IPS-18c (cell line): ENCODE measurements around the gene CELSR1.
"Not testable (repeated sequence)": the region's sequence is repeated elsewhere in the genome, so short reads cannot be mapped to it uniquely, and the experiment has no call there.

Experiments
- H3K4me3 ChIP-seq: 2 replicates; pipeline ENCODE4 v1.7.0; 2013; ENCODE audit warnings: low read depth, mild to moderate bottlenecking, low read length, moderate library complexity; ENCODE audit not compliant: insufficient read depth
- H3K9me3 ChIP-seq: one replicate; pipeline ENCODE4 v1.6.1; 2013; ENCODE audit warnings: mild to moderate bottlenecking, low read length, moderate library complexity; ENCODE audit not compliant: control insufficient read depth, insufficient read depth

The CELSR1 gene

DNA sequence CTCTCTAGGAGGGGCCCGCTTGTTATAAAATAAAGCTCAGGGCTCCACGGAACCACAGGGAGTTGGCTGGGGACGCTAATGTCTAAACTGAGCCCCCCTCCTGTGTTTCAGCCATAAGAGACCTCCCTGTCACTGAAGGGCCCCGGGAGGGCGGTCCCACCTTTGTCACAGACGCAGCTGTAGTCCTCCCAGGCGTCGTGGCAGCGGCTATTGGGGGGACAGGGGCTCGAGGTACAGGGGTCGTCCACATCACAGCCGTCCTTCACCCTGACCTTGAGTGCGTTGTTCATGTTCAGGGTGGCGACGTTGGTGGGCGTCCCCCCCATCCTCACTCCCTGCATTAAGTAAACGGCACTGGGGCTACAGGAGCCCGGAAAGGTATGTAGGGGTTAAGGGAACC lies 139.9 kb downstream of the CELSR1 start:
- H3K9me3 ChIP-seq: no peaks in the 10 kb centered on the region
- no peak overlapping the region for H3K4me3 ChIP-seq

DNA sequence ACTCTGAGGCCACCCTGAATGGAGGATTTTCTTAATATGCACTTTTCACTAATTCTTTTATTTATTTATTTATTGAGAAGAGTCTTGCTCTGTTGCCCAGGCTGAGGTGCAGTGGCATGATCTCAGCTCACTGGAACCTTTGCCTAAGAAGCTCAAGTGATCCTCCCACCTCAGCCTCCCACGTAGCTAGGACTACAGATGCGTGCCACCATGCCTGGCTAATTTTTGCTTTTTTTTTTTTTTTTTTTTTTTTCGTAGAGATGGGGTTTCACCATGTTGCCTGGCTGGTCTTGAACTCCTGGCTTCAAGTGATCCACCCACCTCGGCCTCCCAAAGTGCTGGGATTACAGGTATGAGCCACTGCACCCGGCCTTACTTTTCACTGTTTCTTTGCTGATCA lies 140.4 kb downstream of the CELSR1 start:
- H3K9me3 ChIP-seq: not testable (repeated sequence)

DNA sequence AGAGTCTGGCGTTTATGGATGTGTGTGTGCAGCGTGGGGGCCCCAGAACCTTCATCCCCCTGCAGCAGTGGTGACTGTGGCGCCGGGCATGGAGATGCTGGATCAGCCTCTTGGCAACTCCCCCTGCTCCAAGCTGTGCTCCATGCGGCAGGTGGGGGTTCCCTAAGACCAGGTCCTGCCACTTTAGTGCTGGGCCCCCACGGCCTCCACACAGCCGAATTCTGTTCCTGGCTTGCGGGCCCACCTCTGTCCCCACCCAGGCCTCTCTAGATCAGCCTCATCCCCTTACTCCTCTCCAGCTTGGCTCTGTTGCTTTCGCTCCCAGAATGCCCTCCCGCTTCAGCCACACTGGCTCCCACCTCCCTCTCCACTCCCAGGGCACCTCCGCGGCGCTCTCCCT lies 142.3 kb downstream of the CELSR1 start:
- Histone ChIP-seq H3K9me3 (no peaks in the 10 kb centered on the region), H3K4me3 (no peak overlapping the region)

More for the DNA sequence above, 140.4 kb downstream of the CELSR1 start:
- not testable (repeated sequence) for H3K4me3 ChIP-seq

DNA sequence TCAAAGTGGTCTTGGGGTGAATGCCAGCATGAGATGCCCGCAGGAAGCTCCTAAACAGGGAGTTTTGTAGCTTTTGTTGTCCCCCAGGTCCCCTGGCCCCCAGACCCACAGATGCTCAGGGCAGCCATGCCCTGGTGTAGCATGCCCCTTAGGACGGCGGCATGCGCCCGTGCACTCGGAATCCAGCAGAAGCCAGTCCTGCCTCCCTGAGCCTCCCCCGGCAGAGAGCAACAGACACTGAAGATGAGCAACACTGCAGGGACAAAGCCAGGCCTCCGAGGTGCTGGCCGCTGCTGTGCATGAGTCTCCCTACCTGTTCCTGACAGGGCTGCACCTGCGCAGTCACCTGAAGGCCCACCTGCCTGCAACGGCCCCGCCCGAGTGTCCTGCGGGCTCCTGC lies 142.8 kb downstream of the CELSR1 start:
- no peaks in the 10 kb centered on the region for H3K9me3 ChIP-seq
- no peak overlapping the region for H3K4me3 ChIP-seq

DNA sequence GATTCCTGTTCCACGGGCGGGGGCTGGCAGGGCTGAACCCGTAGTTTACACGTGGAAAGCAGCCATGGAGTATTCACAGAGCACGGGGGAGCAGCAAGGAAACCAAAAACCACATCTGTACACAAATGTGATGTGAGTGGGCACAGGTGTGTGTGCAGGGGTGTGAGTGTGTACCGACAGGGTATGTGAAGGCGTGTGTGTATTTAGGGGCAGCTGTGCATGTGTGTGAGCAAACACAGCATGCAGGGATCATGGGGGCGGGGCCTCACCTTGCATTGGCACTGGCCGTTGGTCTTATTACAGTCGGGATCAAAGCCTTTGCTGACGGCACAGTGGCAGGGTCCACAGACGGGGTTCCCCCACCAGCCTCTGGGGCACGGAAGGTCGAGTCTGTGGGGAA lies 143.5 kb downstream of the CELSR1 start:
- Histone ChIP-seq H3K4me3 (no peak overlapping the region), H3K9me3 (no peaks in the 10 kb centered on the region)

DNA sequence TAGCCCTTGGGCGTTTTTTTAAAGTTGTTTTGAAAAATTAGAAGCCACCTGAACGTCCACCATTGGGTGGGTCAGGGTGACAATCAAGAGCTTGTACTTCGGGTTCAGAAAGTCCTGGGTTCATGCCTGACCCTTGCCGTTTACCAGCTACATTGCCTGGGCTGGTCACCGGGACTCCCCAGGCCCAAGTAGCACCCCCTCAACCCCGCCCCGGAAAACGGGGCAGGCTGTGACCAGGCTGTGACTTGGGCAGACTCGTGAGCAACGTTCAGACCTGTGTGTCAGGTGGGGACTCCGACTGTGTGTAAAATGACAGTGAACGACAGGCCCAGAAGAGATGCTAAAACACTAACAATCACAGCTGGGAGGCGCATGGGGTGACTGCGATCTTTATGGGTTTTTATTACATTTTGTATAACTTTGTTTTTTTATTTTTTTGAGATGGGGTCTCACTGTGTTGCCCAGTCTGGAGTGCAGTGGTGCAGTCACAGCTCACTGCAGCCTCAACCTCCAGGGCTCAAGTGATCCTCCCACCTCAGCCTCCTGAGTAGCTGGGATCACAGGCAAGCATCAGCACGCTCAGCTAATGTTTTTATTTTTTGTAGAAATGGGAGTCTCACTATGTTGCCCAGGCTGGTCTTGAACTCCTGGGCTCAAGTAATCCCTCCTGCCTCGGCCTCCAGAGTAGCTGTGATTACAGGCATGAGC lies 145.1 kb downstream of the CELSR1 start:
- Histone ChIP-seq H3K4me3 (no peak overlapping the region), H3K9me3 (no peaks in the 10 kb centered on the region)

DNA sequence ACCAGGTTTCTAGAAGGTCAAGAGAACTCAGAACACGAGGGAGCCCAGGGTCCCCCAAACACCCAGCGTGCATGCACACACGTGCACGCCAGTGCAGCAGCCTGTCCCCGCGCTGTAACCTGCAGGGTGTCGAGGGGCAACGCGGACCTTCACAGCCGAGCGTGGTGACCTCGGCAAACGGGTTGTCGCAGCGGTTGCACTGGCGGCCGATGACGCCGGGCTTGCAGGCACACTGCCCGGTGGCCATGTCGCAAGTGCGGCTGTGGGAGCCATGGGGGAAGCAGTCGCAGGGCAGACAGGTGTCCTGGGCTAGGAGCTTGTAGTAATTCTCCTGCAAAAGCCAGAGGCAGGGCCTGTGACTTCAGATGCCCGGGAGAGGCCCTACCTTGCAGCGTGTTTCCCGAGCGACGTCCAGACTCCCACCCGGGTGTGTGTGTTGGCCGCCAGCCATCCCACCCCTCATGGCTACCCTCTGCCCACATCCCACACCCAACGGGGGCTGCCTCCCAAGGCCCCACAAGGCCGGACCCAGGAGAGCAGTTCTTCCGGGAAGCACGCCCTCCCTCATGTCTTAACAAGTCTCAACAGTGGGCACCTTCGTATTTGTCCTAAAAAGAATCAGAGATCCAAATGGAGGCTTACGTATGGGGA lies 145.8 kb downstream of the CELSR1 start:
- no peaks in the 10 kb centered on the region for H3K9me3 ChIP-seq
- H3K4me3 ChIP-seq: no peak overlapping the region

DNA sequence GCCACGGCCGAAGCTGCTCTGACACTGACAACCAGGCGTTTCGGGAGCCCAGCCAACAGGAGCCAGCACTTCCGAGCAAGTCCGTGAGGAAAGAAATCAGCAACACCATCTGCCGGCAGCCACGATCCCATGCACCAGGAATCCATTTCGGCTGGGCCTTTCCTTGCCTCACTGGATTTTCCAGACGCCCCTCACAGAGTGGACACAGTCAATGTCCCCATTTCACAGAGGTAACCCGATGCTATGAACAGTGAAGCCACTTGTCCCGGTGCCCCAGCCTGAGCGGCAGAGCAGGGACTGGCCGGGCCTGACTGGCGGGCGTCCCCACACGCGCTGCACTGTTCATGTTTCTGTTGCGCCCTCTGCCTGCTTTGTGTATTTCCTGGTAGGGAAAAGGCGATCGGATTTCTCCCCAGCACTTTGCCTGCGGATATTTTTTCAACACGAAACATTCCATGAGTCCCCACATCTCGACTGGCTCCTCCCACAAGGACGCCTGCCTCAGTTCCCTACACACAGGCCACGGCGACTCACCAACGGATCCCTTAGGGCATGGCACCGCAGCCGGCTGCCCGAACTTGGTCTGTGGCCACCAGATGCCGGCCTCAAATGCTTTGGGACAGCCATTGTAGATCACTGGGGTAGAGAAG lies 146.6 kb downstream of the CELSR1 start:
- Histone ChIP-seq H3K9me3 (no peaks in the 10 kb centered on the region), H3K4me3 (no peak overlapping the region)

DNA sequence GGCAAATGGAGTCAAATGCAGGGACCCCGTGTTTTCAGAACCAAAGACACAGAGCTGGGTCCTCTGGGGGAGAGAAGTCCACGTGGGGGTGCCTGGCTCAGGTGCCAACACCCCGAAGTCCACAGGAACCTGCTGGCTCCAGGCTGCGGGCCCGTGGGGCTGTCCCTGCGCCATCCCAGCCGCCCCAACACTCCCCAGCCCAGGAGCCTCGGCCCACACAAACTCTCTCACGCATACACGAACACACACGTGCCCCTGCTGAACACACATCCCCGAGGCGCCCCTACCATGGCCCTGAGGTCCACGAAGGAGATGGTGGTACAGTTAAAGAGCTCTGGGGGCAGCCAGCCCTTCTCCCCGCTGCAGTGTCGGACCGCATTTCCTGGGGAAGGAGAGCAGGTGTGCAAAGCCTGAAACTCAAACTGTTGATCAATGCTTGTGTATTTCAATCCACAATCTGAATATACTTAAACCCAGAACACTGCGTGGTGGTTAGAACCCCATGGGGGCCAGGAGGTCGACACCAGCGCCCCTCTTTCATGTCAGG lies 147.2 kb downstream of the CELSR1 start:
- H3K4me3 ChIP-seq: no peak overlapping the region

DNA sequence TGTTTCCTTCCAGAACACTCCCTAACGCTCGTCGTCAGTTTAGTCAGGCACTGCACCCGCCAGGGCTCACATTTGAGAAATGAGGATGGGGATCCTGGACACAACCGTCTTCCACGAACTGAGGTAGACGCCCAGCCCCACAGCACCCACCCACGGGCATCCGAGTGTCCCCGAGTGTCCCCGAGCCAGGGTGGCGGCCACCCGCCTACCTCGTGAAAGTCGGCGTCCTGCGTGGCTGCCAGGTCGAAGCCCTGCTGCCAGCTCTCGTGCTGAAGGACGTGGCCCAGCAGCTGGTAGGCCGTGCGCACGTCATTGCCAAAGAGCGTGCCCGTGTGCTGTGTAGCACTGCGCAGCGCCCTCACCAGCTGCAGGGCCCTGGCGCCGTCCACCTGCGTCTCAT lies 148.3 kb downstream of the CELSR1 start:
- no peaks in the 10 kb centered on the region for H3K9me3 ChIP-seq
- no peak overlapping the region for H3K4me3 ChIP-seq

More for the DNA sequence above, 147.2 kb downstream of the CELSR1 start:
- no peaks in the 10 kb centered on the region for H3K9me3 ChIP-seq

DNA sequence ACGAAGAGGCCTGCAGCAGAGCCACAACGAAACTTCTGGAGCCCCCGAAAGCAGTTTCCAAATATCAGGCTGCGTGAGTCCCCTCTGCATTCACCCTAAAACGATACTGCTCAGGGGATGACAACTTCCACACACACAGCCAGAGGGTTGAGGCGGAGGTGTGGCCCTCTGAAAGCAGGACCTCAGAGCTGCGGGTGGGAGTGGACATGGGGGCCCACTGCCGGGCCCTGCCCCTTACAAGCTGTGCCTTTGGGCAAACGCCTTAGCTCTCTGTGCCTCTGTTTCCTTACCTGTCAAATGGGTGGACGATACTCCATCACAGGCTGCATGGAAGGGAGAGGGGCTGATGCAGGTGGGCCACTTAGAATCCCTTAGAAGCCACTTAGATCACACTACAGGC lies 148.8 kb downstream of the CELSR1 start:
- Histone ChIP-seq H3K4me3 (no peak overlapping the region), H3K9me3 (no peaks in the 10 kb centered on the region)

DNA sequence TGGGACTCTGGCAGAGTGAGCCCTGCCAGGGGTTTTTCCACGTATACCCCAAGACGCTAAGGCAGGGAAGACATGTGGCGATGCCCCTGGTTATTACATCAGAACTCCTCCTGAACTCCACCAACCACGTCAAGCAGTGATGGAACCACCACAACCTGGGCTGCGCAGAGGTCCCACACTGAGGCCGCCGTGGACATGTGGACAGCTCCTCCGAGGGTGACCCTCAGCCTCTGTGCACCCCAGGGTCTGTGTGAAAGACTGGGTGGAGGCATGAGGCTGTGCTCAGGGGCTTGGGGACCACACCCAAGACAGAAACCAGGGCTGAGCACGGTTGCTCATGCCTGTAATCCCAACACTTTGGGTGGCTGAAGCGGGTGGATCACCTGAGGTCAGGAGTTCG lies 149.7 kb downstream of the CELSR1 start:
- Histone ChIP-seq H3K4me3 (no peak overlapping the region), H3K9me3 (no peaks in the 10 kb centered on the region)

DNA sequence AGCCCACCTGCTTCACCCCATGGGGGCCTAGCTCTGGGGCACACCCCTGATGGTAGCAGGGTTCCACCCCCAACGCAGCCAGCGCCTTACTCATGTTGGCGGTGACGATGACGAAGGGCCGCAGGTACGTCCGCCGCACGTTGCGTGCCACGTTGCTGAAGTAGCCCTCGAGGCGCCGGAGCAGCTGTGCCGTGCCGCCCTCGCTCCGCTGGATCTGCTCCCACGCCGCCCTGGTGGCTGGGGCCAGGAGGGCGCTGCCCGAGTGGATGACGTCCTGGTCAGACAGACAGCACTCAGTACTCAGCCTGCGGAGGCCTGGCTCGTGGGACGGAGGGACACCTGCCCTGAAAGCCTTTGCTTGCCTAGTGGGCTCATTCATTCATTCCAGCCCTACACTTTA lies 151.1 kb downstream of the CELSR1 start:
- no peak overlapping the region for H3K4me3 ChIP-seq

DNA sequence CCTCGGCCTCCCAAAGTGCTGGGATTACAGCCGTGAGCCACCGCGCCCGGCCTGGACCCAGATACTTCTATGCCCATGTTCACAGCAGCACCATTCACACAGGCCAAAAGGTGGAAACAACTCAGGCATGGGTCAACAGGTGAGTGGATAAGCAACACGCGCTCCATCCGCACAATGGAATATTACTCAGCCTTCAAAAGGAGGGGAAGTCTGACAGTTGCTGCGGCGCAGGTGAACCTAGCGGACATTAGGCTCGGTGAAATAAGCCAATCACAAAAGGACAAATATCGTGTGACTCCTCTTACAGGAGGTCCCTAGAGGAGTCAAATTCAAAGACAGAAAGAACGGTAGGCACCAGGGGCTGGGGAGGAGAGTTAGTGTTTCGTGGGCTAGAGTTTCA lies 154.9 kb downstream of the CELSR1 start:
- no peak overlapping the region for H3K4me3 ChIP-seq

More for the DNA sequence above, 151.1 kb downstream of the CELSR1 start:
- no peaks in the 10 kb centered on the region for H3K9me3 ChIP-seq

DNA sequence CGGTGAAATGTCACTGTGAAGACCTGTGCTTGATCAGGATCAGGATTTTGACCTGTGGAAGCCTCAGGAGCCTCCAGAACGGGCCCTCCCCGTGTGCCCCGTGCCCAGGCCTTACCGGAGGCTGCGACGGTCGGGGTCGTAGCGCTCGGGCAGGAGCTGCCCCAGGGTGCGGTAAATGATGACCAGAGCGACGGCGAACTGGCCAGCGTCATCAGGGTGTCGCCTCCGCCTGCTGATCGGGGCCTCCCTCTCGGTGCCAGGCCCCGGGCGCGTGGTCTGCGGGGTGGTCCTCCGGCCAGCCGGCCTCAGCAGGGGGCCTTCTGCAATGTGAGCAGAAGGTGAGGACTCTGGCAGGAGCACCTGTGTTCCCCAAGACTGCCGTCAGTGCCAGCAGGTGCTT lies 155.7 kb downstream of the CELSR1 start:
- H3K4me3 ChIP-seq: no peak overlapping the region
- no peaks in the 10 kb centered on the region for H3K9me3 ChIP-seq

More for the DNA sequence above, 154.9 kb downstream of the CELSR1 start:
- no peaks in the 10 kb centered on the region for H3K9me3 ChIP-seq

DNA sequence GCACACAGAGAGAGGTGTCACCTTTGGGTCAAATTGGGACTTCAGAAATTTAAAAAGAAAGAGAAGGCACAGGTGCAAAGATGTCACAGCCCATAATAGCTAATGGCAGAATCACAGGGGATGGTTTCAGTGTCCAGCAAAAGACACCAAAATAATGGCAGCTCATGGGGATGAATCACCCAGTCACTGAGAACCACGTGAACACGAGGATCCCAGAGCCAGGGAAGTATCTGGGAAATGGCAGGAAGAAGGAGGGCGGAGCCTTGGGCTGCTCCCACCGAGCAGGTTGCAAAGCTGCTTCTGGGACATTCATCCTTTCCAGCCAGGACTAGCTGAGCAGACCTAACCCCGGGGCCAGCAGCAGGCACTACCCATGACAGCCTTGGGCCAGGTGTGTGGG lies 156.3 kb downstream of the CELSR1 start:
- Histone ChIP-seq H3K4me3 (no peak overlapping the region), H3K9me3 (peaks cover 2% of the 10 kb centered on the region)

DNA sequence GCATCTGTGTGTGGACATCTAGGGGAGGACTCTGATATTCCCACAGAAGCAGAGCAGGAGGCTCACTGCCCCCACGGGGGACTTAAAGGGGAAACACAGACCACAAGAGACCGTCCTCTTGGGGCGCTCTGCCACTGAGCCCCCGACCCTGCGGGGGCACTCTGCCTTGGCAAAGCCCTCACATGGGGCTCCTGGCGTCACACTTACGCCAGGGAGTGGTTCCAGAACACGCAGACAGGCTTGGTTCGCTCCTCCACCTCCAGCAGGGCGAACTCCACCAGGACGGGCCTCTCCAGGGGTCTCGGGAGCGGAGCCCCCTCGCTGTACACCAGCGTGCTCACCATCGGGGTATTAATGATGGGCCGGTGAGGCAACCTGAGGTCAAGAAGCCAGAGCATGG lies 156.8 kb downstream of the CELSR1 start:
- Histone ChIP-seq H3K4me3 (no peak overlapping the region), H3K9me3 (peaks cover 2% of the 10 kb centered on the region)

DNA sequence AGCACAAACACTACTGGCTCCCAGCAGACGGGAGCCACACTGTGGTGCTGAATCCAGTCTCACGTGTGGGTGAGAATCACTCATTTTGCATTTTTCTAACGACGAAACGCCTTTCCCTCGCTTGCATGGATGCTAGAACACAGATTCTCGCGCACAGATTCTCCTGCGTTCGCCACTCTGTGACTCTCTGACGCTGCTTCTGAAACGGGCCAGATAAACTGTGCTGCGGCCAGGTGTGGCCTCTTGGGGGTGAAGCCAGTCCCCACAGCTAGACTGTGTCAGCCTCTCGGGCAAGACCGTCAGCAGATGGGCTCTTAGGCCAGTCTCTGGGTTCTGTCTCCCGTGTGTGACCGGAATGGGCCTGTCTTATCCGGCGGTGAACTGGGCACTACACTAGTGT lies 157.4 kb downstream of the CELSR1 start:
- Histone ChIP-seq H3K9me3 (peaks cover 2% of the 10 kb centered on the region), H3K4me3 (no peak overlapping the region)
